Mesothelial cell of epicardium (in vitro differentiated cells): ENCODE measurements around the gene SUSD4. TPM values are rescaled to one million over a fixed set of nuclear protein-coding genes. Genes with fewer than 3 reads are reported as not detected.
A peak's percentile ranks its signal among the peaks of the same experiment; 100 is the strongest.

ENCODE experiments used
- DNase-seq, 2 experiments: peaks; one replicate each; pipeline ENCODE4 v3.0.0; 2021; ENCODE audit warnings: low spot score in 2 of 2; ENCODE audit not compliant: unreplicated experiment in 2 of 2
- H3K27ac Mint-ChIP-seq: 2 replicates; pipeline ENCODE4 v1.8.0; 2021; ENCODE audit warnings: mixed read lengths
- H3K27me3 Mint-ChIP-seq: 2 replicates; pipeline ENCODE4 v1.8.0; 2021; ENCODE audit warnings: low read depth, mixed read lengths
- H3K36me3 Mint-ChIP-seq: 2 replicates; pipeline ENCODE4 v1.8.0; 2021; ENCODE audit warnings: mixed read lengths
- H3K4me1 Mint-ChIP-seq: 2 replicates; pipeline ENCODE4 v1.8.0; 2021; ENCODE audit warnings: mixed read lengths
- H3K4me3 Mint-ChIP-seq: 2 replicates; pipeline ENCODE4 v1.8.0; 2021; ENCODE audit warnings: mild to moderate bottlenecking, moderate library complexity, mixed read lengths
- H3K9me3 Mint-ChIP-seq: 2 replicates; pipeline ENCODE4 v1.8.0; 2021; ENCODE audit warnings: mixed read lengths
- total RNA-seq: library from RNA; stranded (reverse); gene quantifications from 3 replicates; pipeline ENCODE4 v1.2.1, GENCODE V29; 2021
- TF ChIP-seq, protein P1 (sequence below): fragments of 200-600 bp; sonication (generic); IDR thresholded peaks from one replicate; pipeline ENCODE4 v1.5.0; 2021; ENCODE audit warnings: antibody characterized with exemption; ENCODE audit not compliant: unreplicated experiment

SUSD4 gene
- total RNA-seq, 1 donor from 2014 or later = 0.40 TPM

- Mint-ChIP-seq H3K36me3 (no peaks in the 10 kb centered on the region), H3K4me3 (no peak overlapping the region), H3K9me3 (peaks cover 3% of the 10 kb centered on the region), H3K27me3 (peaks cover 49% of the 10 kb centered on the region), H3K27ac (no peak overlapping the region), H3K4me1 (no peaks in the 10 kb centered on the region)
- no peak for DNase-seq
- TF ChIP-seq, protein P1, sequence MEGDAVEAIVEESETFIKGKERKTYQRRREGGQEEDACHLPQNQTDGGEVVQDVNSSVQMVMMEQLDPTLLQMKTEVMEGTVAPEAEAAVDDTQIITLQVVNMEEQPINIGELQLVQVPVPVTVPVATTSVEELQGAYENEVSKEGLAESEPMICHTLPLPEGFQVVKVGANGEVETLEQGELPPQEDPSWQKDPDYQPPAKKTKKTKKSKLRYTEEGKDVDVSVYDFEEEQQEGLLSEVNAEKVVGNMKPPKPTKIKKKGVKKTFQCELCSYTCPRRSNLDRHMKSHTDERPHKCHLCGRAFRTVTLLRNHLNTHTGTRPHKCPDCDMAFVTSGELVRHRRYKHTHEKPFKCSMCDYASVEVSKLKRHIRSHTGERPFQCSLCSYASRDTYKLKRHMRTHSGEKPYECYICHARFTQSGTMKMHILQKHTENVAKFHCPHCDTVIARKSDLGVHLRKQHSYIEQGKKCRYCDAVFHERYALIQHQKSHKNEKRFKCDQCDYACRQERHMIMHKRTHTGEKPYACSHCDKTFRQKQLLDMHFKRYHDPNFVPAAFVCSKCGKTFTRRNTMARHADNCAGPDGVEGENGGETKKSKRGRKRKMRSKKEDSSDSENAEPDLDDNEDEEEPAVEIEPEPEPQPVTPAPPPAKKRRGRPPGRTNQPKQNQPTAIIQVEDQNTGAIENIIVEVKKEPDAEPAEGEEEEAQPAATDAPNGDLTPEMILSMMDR = no peak
These were observed 113.9 kb downstream of the SUSD4 start for GRCh38 chr1:223249854-223250631.

- H3K36me3 Mint-ChIP-seq = no peaks in the 10 kb centered on the region
- peaks cover 53% of the 10 kb centered on the region for H3K27me3 Mint-ChIP-seq
- no peak for DNase-seq
- no peak overlapping the region for H3K4me3 Mint-ChIP-seq
- TF ChIP-seq, protein P1 = no peak
- H3K9me3 Mint-ChIP-seq = peaks cover 3% of the 10 kb centered on the region
- no peak overlapping the region for H3K27ac Mint-ChIP-seq
- H3K4me1 Mint-ChIP-seq = no peaks in the 10 kb centered on the region
These were observed 115.2 kb downstream of the SUSD4 start for GRCh38 chr1:223248770-223249140.

GRCh38 chr1:223248001-223248769 is 115.8 kb downstream of the SUSD4 start:
- no peaks in the 10 kb centered on the region for H3K4me1 Mint-ChIP-seq
- no peak overlapping the region for H3K27ac Mint-ChIP-seq
- H3K27me3 Mint-ChIP-seq = peaks cover 51% of the 10 kb centered on the region
- TF ChIP-seq, protein P1 = no peak
- H3K36me3 Mint-ChIP-seq = no peaks in the 10 kb centered on the region
- peaks cover 3% of the 10 kb centered on the region for H3K9me3 Mint-ChIP-seq
- DNase-seq = no peak
- no peak overlapping the region for H3K4me3 Mint-ChIP-seq

DNA sequence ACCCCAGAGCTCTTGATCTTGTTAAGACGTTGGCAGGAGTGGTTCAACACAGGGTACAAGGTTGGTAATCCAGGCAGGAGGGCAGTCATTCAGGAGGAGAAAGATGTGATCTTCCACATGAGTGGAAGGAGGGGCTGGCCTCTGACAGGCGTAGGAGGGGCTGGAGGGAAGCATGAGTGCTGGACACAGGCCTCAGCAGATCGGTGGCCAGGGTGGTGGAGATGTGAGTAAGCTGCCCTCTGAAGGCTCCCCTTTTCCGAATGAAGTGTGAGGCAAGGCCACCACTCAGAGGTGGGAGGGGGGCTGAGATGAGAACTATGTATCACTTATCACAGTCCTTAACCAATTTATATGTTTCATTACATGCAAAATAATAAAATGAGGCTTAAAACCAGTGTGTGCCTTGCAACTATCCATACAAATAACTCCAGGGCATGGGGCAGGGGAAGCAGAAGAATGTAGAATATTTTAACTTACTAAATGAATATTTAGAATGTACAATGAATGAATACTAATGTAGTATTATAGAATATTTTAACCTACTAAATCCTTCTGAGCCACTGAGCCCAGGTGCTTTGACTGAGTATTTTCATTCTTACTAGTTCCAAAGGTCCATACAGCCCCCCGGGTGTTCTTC is 117.4 kb downstream of the SUSD4 start:
- TF ChIP-seq, protein P1 = no peak
- Mint-ChIP-seq H3K4me3 (no peak overlapping the region), H3K4me1 (no peaks in the 10 kb centered on the region)

DNA sequence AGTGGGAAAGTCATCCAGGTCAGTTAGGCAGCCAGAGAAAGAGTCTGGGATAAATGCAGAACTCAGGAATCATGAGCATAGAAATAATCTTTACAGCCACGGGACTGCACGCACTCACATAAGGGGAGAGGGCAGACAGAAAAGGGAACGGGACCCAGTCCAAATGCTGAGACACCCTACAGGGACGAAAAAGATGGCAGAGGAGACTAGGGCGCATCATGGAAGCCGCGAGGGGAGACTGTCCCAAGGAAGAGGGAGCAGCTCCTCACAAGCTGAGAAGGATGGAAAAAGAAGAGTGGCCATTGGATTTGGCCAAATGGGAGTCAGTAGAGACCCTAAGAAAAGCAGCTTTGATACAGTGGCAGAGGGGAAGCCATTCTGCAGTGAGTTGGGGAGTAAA is 118.0 kb downstream of the SUSD4 start:
- DNase-seq = no peak
- no peaks in the 10 kb centered on the region for H3K9me3 Mint-ChIP-seq
- H3K4me3 Mint-ChIP-seq = no peak overlapping the region
- H3K27ac Mint-ChIP-seq = no peak overlapping the region
- H3K27me3 Mint-ChIP-seq = peaks cover 54% of the 10 kb centered on the region
- no peaks in the 10 kb centered on the region for H3K4me1 Mint-ChIP-seq
- H3K36me3 Mint-ChIP-seq = no peaks in the 10 kb centered on the region
- TF ChIP-seq, protein P1 = no peak

More for the DNA sequence above, 117.4 kb downstream of the SUSD4 start:
- no peaks in the 10 kb centered on the region for H3K36me3 Mint-ChIP-seq
- peaks cover 52% of the 10 kb centered on the region for H3K27me3 Mint-ChIP-seq
- H3K27ac Mint-ChIP-seq = no peak overlapping the region
- H3K9me3 Mint-ChIP-seq = peaks cover 3% of the 10 kb centered on the region
- peak in 1 of 2 experiments; percentile 30 for DNase-seq
